ENCODE measurements around the gene MTX2.

MTX2 gene

GRCh38 chr2:176240301-176240700 is 28.9 kb upstream of the MTX2 start:
- no peak overlapping the region for H3K4me3 ChIP-seq (ENCODE audit: low read depth, low read length)
- DNase-seq (ENCODE audit: low read depth, low spot score) = no peak
- in situ Hi-C loops (cut with HindIII; ENCODE audit: low sequenced_read_pairs) = no loop called here
- TF ChIP-seq, protein P1, sequence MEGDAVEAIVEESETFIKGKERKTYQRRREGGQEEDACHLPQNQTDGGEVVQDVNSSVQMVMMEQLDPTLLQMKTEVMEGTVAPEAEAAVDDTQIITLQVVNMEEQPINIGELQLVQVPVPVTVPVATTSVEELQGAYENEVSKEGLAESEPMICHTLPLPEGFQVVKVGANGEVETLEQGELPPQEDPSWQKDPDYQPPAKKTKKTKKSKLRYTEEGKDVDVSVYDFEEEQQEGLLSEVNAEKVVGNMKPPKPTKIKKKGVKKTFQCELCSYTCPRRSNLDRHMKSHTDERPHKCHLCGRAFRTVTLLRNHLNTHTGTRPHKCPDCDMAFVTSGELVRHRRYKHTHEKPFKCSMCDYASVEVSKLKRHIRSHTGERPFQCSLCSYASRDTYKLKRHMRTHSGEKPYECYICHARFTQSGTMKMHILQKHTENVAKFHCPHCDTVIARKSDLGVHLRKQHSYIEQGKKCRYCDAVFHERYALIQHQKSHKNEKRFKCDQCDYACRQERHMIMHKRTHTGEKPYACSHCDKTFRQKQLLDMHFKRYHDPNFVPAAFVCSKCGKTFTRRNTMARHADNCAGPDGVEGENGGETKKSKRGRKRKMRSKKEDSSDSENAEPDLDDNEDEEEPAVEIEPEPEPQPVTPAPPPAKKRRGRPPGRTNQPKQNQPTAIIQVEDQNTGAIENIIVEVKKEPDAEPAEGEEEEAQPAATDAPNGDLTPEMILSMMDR (IDR thresholded peaks at IDR 0.05; ENCODE audit: low read depth, low read length) = no peak

- TF ChIP-seq, protein P1 (IDR thresholded peaks at IDR 0.05; ENCODE audit: low read depth, low read length) = no peak
- H3K4me3 ChIP-seq (ENCODE audit: low read depth, low read length) = no peak overlapping the region
- in situ Hi-C loops (cut with HindIII; ENCODE audit: low sequenced_read_pairs) = no loop called here
- DNase-seq (ENCODE audit: low read depth, low spot score) = no peak
These were observed 27.0 kb upstream of the MTX2 start for GRCh38 chr2:176242276-176242675.

GRCh38 chr2:176246331-176246730 is 22.9 kb upstream of the MTX2 start:
- H3K4me3 ChIP-seq (ENCODE audit: low read depth, low read length) = no peak overlapping the region
- in situ Hi-C loops (cut with HindIII; ENCODE audit: low sequenced_read_pairs) = no loop called here
- DNase-seq (ENCODE audit: low read depth, low spot score) = no peak
- TF ChIP-seq, protein P1 (IDR thresholded peaks at IDR 0.05; ENCODE audit: low read depth, low read length) = no peak

GRCh38 chr2:176247859-176248258 is 21.4 kb upstream of the MTX2 start:
- in situ Hi-C loops (cut with HindIII; ENCODE audit: low sequenced_read_pairs) = no loop called here
- H3K4me3 ChIP-seq (ENCODE audit: low read depth, low read length) = no peak overlapping the region
- TF ChIP-seq, protein P1 (IDR thresholded peaks at IDR 0.05; ENCODE audit: low read depth, low read length) = no peak
- no peak for DNase-seq (ENCODE audit: low read depth, low spot score)

GRCh38 chr2:176251928-176252327 is 17.3 kb upstream of the MTX2 start:
- in situ Hi-C loops (cut with HindIII; ENCODE audit: low sequenced_read_pairs) = no loop called here
- TF ChIP-seq, protein P1 (IDR thresholded peaks at IDR 0.05; ENCODE audit: low read depth, low read length) = no peak
- DNase-seq (ENCODE audit: low read depth, low spot score) = no peak
- H3K4me3 ChIP-seq (ENCODE audit: low read depth, low read length) = no peak overlapping the region

GRCh38 chr2:176260689-176261088 is 8.6 kb upstream of the MTX2 start:
- in situ Hi-C loops (cut with HindIII; ENCODE audit: low sequenced_read_pairs) = no loop called here
- DNase-seq (ENCODE audit: low read depth, low spot score) = no peak
- TF ChIP-seq, protein P1 (IDR thresholded peaks at IDR 0.05; ENCODE audit: low read depth, low read length) = no peak
- H3K4me3 ChIP-seq (ENCODE audit: low read depth, low read length) = no peak overlapping the region

DNA sequence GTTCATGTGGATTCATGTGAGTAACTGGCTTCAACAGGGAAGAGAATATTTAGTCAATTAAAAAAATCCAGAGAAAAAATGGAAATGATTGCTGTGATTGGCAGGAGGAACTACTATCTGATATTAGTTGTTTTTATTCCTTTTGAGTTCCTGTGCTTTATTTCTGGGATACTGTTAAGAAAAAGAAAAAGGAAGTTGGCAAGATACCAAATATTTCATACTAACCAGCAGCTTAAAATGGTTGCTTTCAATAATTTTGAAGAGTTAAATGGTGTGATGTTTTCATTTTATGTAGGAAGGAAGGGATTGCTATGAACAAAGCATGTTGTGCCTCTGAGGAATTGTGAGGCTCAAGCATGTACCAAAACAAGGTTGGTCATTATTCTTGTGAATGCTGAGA is 8.1 kb upstream of the MTX2 start:
- H3K4me3 ChIP-seq (ENCODE audit: low read depth, low read length) = no peak overlapping the region
- no peak for DNase-seq (ENCODE audit: low read depth, low spot score)
- TF ChIP-seq, protein P1 (IDR thresholded peaks at IDR 0.05; ENCODE audit: low read depth, low read length) = no peak
- in situ Hi-C loops (cut with HindIII; ENCODE audit: low sequenced_read_pairs) = no loop called here
